ENCODE measurements around the gene RBM39.

GRCh38 chr20:35714127-35714526 lies 27.9 kb downstream of the RBM39 start:
- TF ChIP-seq EZH2phosphoT487 (IDR thresholded peaks at IDR 0.05; ENCODE audit: unreplicated experiment): no peak
- no peak for TF ChIP-seq EZH2 (IDR thresholded peaks at IDR 0.05; ENCODE audit: low read depth, unreplicated experiment)

Data from GM23338 (cell line).